Brain microvascular endothelial cell (primary cell): ENCODE measurements around the gene SPOCD1.

Experiments used
- DNase-seq: peaks from one replicate; pipeline ENCODE4 v3.0.0-alpha.2; 2020
- H3K27ac ChIP-seq: fragments of 250-450 bp; sonication (Bioruptor Pico); 2 replicates; pipeline ENCODE4 v1.5.1; 2020; ENCODE audit warnings: mild to moderate bottlenecking, moderate library complexity
- H3K27me3 ChIP-seq: fragments of 250-450 bp; sonication (Bioruptor Pico); replicated peaks from 2 replicates; pipeline ENCODE4 v1.5.1; 2020; ENCODE audit warnings: mild to moderate bottlenecking
- H3K36me3 ChIP-seq: fragments of 250-450 bp; sonication (Bioruptor Pico); replicated peaks from 2 replicates; pipeline ENCODE4 v1.5.1; 2020; ENCODE audit warnings: mild to moderate bottlenecking
- H3K4me3 ChIP-seq: 2 replicates; pipeline ENCODE4 v1.5.1; 2011; ENCODE audit warnings: low read depth, mild to moderate bottlenecking, control low read depth, low read length, moderate library complexity
- CTCF ChIP-seq: IDR thresholded peaks from 2 replicates; pipeline ENCODE4 v1.5.1; 2011; ENCODE audit warnings: low read depth, mild to moderate bottlenecking, moderate library complexity, low read length, control low read depth, inconsistent platforms; ENCODE audit errors: missing control alignments
- in situ Hi-C: cut with HindIII; loops from 2 replicates; pipeline ENCODE4 v1.10.0; 2017; ENCODE audit warnings: low sequenced_read_pairs, low pct_ligation_motif_present

The SPOCD1 gene

DNA sequence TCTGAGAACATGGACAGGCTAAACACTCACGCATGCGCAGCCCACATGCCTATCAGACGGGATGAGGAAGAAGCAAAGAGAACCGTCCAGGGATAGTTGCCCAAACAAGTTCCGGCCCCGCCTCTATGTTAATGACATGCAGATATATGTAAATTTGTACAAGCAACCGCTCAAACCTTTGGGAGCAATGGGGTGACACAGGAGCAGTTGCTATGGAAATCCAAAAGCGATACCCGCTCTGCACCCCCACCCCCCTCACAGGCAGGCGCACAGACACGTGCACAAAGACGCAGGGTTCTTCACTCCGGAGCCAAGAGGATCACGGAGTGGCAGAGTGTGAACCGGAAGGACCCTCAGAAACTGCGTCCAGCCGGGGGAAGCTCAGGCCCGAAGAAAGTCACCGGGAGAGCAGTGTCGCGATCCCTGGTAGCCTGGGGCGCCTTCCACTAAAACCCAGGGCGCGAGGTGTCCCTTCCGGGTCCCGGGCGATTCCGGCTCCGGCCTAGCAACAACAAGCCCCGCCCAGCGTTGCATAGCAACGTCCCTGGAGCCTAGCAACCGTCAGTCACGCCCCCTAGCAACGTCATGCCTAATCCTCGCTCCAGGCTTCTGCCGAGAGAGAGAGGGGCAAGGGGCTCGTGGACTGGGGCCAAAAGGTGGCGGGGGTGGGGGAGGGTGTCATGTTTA lies 27.5 kb downstream of the SPOCD1 start:
- Histone ChIP-seq H3K36me3 (peaks cover 19% of the 10 kb centered on the region), H3K27me3 (no peaks in the 10 kb centered on the region), H3K4me3 (peak overlapping the region; percentile 73), H3K27ac (peak overlapping the region; percentile 72)
- peak; percentile 89 for DNase-seq
- TF ChIP-seq CTCF = no peak
- in situ Hi-C loops = no loop called here

DNA sequence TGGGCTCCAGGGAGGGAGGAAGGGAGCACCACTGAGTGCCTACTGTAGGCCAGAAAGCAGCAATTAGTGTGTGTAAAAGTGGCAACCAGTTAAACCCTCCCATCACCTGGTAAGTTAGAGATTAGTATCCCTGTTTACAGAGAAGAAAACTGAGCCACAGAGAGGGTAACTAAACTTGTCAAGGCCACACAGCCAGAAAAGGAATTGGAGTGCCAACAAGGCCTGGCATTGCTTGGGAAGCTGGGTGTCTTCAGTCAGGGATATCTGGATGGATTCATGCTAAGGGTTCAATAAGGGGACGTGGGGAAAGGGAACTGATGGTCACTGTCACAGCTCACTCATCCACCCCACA lies 28.1 kb downstream of the SPOCD1 start:
- in situ Hi-C loops = no loop called here
- Histone ChIP-seq H3K27me3 (no peaks in the 10 kb centered on the region), H3K27ac (no peak overlapping the region), H3K4me3 (peak overlapping the region; percentile 73), H3K36me3 (peaks cover 17% of the 10 kb centered on the region)
- TF ChIP-seq CTCF = no peak
- DNase-seq = no peak

DNA sequence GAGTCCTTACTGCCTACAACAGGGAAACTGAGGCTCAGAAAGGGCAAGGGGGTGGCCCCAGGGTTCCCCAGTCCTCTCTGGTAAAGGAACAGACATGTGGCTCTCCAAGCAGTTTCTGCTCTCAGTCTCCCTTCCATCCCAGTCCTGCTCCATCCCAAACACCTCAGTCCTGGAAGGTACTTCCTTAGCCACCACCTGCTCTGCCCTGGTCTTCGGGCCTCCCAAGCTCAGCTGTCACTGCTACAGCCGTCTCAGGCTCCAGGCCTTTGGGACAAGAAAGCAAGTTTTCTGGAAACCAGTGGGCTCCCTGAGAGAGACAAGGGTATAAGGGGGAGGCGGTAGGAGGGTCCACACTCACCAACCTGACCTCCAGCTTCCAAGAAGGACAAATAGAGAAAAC lies 28.6 kb downstream of the SPOCD1 start:
- in situ Hi-C loops = no loop called here
- no peak overlapping the region for H3K27ac ChIP-seq
- H3K4me3 ChIP-seq = no peak overlapping the region
- H3K36me3 ChIP-seq = peaks cover 12% of the 10 kb centered on the region
- TF ChIP-seq CTCF = no peak
- no peak for DNase-seq
- no peaks in the 10 kb centered on the region for H3K27me3 ChIP-seq

- Histone ChIP-seq H3K4me3 (no peak overlapping the region), H3K27ac (no peak overlapping the region), H3K36me3 (peaks cover 5% of the 10 kb centered on the region), H3K27me3 (no peaks in the 10 kb centered on the region)
- no peak for TF ChIP-seq CTCF
- in situ Hi-C loops = no loop called here
- no peak for DNase-seq
Measured at GRCh38 chr1:31786366-31787060, 29.3 kb downstream of the SPOCD1 start.

- in situ Hi-C loops = no loop called here
- no peak for DNase-seq
Measured at GRCh38 chr1:31785947-31786290, 29.9 kb downstream of the SPOCD1 start.

More at GRCh38 chr1:31785947-31786290, 29.9 kb downstream of the SPOCD1 start:
- no peaks in the 10 kb centered on the region for H3K36me3 ChIP-seq
- H3K27ac ChIP-seq = no peak overlapping the region
- H3K4me3 ChIP-seq = no peak overlapping the region
- no peaks in the 10 kb centered on the region for H3K27me3 ChIP-seq
- no peak for TF ChIP-seq CTCF
